ENCODE results near the gene CACNA1C. TPM values are rescaled to one million over a fixed set of nuclear protein-coding genes. Genes with fewer than 3 reads are reported as not detected.

The CACNA1C gene
- total and polyA plus RNA-seq, 2 of the 4 experiments (the other 2 are of a cell fraction): 1.6 to 2.6 TPM

GRCh38 chr12:2463719-2464118 is 410.9 kb downstream of the CACNA1C start:
- POLR2A ChIA-PET (ENCODE audit: unreplicated experiment): no interaction called here
- no CpG with 5 or more reads among the region's 5 CpGs for WGBS, 2 experiments (ENCODE audit: extremely low coverage in 2 of 2, insufficient read length in 1 of 2)
- no peak overlapping the region for H2BK20ac ChIP-seq (ENCODE audit: low read depth, low read length)
- H2AFZ ChIP-seq (replicated peaks; ENCODE audit: low read length, poor library complexity): no peak overlapping the region
- CTCF ChIA-PET: no interaction called here
- H3K23ac ChIP-seq (ENCODE audit: low read depth, low read length): no peak overlapping the region
- H3K79me1 ChIP-seq (ENCODE audit: low read depth in 1 of 2, low read length in 2 of 2): no peaks in the 10 kb centered on the region
- H3K9ac ChIP-seq (ENCODE audit: low read depth, low read length): no peak overlapping the region
- no peak overlapping the region for H3K18ac ChIP-seq (ENCODE audit: low read depth, low read length)
- H2AK9ac ChIP-seq (replicated peaks; ENCODE audit: low read depth, low read length, poor library complexity): no peak overlapping the region
- H3K36me3 ChIP-seq (ENCODE audit: control insufficient read depth, insufficient read depth, low read length): peaks cover 19% of the 10 kb centered on the region
- no peak overlapping the region for H4K5ac ChIP-seq (ENCODE audit: low read depth, low read length)
- H2AK5ac ChIP-seq (ENCODE audit: low read depth, low read length): no peak overlapping the region
- BruUV-seq (replicated peaks): no TSS peak
- H3K4me3 ChIP-seq (ENCODE audit: insufficient read depth, low read depth, low read length): no peak overlapping the region
- no peak overlapping the region for H3K4me2 ChIP-seq (ENCODE audit: low read depth, low read length)
- no peak overlapping the region for H2BK120ac ChIP-seq (ENCODE audit: low read depth, low read length)
- dilution Hi-C loops (cut with HindIII; ENCODE audit: low sequenced_read_pairs, unreplicated experiment) (no loop called here), intact Hi-C loops (cut with micrococcal nuclease) (no loop called here), in situ Hi-C loops (cut with MboI; ENCODE audit: low sequenced_read_pairs) (no loop called here)
- no peaks in the 10 kb centered on the region for H3K9me3 ChIP-seq (ENCODE audit: control insufficient read depth, insufficient read depth, low read length)
- no peak overlapping the region for H4K91ac ChIP-seq (ENCODE audit: insufficient read depth, low read depth, low read length)
- no peaks in the 10 kb centered on the region for H3K9me1 ChIP-seq (ENCODE audit: insufficient read depth, low read length)
- H3K14ac ChIP-seq (replicated peaks; ENCODE audit: low read depth, low read length): no peak overlapping the region
- TF ChIP-seq, protein P1, sequence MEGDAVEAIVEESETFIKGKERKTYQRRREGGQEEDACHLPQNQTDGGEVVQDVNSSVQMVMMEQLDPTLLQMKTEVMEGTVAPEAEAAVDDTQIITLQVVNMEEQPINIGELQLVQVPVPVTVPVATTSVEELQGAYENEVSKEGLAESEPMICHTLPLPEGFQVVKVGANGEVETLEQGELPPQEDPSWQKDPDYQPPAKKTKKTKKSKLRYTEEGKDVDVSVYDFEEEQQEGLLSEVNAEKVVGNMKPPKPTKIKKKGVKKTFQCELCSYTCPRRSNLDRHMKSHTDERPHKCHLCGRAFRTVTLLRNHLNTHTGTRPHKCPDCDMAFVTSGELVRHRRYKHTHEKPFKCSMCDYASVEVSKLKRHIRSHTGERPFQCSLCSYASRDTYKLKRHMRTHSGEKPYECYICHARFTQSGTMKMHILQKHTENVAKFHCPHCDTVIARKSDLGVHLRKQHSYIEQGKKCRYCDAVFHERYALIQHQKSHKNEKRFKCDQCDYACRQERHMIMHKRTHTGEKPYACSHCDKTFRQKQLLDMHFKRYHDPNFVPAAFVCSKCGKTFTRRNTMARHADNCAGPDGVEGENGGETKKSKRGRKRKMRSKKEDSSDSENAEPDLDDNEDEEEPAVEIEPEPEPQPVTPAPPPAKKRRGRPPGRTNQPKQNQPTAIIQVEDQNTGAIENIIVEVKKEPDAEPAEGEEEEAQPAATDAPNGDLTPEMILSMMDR (conservative IDR thresholded peaks at IDR 0.05; ENCODE audit: low read depth, low read length): no peak
- TF ChIP-seq, protein P2, sequence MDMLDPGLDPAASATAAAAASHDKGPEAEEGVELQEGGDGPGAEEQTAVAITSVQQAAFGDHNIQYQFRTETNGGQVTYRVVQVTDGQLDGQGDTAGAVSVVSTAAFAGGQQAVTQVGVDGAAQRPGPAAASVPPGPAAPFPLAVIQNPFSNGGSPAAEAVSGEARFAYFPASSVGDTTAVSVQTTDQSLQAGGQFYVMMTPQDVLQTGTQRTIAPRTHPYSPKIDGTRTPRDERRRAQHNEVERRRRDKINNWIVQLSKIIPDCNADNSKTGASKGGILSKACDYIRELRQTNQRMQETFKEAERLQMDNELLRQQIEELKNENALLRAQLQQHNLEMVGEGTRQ (IDR thresholded peaks at IDR 0.05; ENCODE audit: low read depth, low read length): no peak
- TF ChIP-seq NFE2L2 (IDR thresholded peaks at IDR 0.05; ENCODE audit: low read depth, low read length) (no peak), RFX5 (IDR thresholded peaks at IDR 0.05; ENCODE audit: low read depth, low read length) (no peak), FOS (IDR thresholded peaks at IDR 0.05; ENCODE audit: low read depth, low read length) (no peak), MXI1 (IDR thresholded peaks at IDR 0.05; ENCODE audit: borderline replicate concordance, low read depth, low read length) (no peak), BHLHE40 (IDR thresholded peaks at IDR 0.05; ENCODE audit: low read depth, low read length) (no peak), SMC3 (IDR thresholded peaks at IDR 0.05; ENCODE audit: low read depth, low read length) (no peak), CHD1 (IDR thresholded peaks at IDR 0.05; ENCODE audit: low read depth, low read length) (no peak), RCOR1 (IDR thresholded peaks at IDR 0.05; ENCODE audit: insufficient replicate concordance, low read length) (no peak), CEBPB (IDR thresholded peaks at IDR 0.05; ENCODE audit: low read depth, low read length) (no peak), RAD21 (IDR thresholded peaks at IDR 0.05; ENCODE audit: low read length) (no peak), POLR2A (IDR thresholded peaks at IDR 0.05; ENCODE audit: low read depth, low read length) (no peak), MAZ (IDR thresholded peaks at IDR 0.05; ENCODE audit: borderline replicate concordance, low read depth, low read length) (no peak), MAFK (IDR thresholded peaks at IDR 0.05; ENCODE audit: low read depth, low read length) (no peak)
- TF ChIP-seq, protein P3, sequence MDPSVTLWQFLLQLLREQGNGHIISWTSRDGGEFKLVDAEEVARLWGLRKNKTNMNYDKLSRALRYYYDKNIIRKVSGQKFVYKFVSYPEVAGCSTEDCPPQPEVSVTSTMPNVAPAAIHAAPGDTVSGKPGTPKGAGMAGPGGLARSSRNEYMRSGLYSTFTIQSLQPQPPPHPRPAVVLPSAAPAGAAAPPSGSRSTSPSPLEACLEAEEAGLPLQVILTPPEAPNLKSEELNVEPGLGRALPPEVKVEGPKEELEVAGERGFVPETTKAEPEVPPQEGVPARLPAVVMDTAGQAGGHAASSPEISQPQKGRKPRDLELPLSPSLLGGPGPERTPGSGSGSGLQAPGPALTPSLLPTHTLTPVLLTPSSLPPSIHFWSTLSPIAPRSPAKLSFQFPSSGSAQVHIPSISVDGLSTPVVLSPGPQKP (IDR thresholded peaks at IDR 0.05; ENCODE audit: borderline replicate concordance, low read depth, low read length): no peak
- no peak overlapping the region for H4K8ac ChIP-seq (ENCODE audit: low read depth in 2 of 2, low read length in 2 of 2)
- H3K4ac ChIP-seq (ENCODE audit: low read depth, low read length): no peak overlapping the region
- ATAC-seq (ENCODE audit: low read depth) (no peak), DNase-seq (no peak)
- peaks cover 2% of the 10 kb centered on the region for H3K27me3 ChIP-seq (ENCODE audit: control insufficient read depth, insufficient read depth, low read length)
- H4K20me1 ChIP-seq (ENCODE audit: insufficient read depth, low read length): no peaks in the 10 kb centered on the region; the same call in 1 of the 2 replicates
- H3K4me1 ChIP-seq (ENCODE audit: control insufficient read depth, insufficient read depth, low read length): no peaks in the 10 kb centered on the region
- no peak overlapping the region for H2BK5ac ChIP-seq (ENCODE audit: low read depth, low read length, poor library complexity, severe bottlenecking)
- H3K27ac ChIP-seq (ENCODE audit: insufficient read depth, low read length): no peak overlapping the region
- no peak overlapping the region for H3K56ac ChIP-seq (ENCODE audit: extremely low read depth, insufficient read depth, low read length)
- H2BK15ac ChIP-seq (ENCODE audit: low read depth, low read length): no peak overlapping the region

All from IMR-90 (cell line).